Measurements from ENCODE around the gene ARL6IP5. TPM values are rescaled to one million over a fixed set of nuclear protein-coding genes. Genes with fewer than 3 reads are reported as not detected.

The ARL6IP5 gene
- total RNA-seq, 3 donors from 2014 or later (not counting 1 experiment from before 2014, with no cell fraction given), result 98.1 to 132 (median 105) TPM

DNA sequence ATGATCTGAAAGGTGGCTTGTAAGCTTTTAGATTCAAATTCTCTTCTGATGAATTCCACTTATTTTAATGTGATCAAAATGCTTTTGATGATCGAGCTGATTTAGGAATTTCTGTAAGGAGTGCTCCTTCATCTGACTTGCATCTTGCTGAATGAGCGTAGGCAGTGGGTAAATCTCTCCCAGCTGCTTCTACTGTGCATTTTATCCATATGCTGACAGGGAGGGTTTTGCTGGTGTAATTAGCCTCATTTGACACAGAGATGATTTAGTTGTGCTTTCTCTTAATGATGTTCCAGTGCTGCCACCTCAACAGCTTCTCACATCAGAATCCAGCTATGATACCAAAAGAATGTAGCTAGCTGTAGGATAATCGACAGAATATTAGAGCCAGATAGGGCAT lies 41.5 kb downstream of the ARL6IP5 start:
- intact Hi-C loops (cut with micrococcal nuclease), result no loop called here
- no peak overlapping the region for H3K27ac ChIP-seq (ENCODE audit: low read length)
- Mint-ChIP-seq H3K36me3 (no peaks in the 10 kb centered on the region), H3K4me1 (peaks cover 0 to 1% of the 10 kb centered on the region in 2 donors), H3K9me3 (no peaks in the 10 kb centered on the region), H3K27ac (no peak overlapping the region), H3K27me3 (ENCODE audit: low read depth in 2 of 2) (peaks cover 9 to 14% of the 10 kb centered on the region in 2 donors), H3K4me3 (no peak overlapping the region)
- no peak for DNase-seq
- no peak for ATAC-seq
- 97% methylated on average over 3 of the region's 3 CpGs for WGBS (ENCODE audit: insufficient coverage)
- no peaks in the 10 kb centered on the region for H3K27me3 ChIP-seq (ENCODE audit: control insufficient read depth, insufficient read depth, low read length)
- TF ChIP-seq, protein P1, sequence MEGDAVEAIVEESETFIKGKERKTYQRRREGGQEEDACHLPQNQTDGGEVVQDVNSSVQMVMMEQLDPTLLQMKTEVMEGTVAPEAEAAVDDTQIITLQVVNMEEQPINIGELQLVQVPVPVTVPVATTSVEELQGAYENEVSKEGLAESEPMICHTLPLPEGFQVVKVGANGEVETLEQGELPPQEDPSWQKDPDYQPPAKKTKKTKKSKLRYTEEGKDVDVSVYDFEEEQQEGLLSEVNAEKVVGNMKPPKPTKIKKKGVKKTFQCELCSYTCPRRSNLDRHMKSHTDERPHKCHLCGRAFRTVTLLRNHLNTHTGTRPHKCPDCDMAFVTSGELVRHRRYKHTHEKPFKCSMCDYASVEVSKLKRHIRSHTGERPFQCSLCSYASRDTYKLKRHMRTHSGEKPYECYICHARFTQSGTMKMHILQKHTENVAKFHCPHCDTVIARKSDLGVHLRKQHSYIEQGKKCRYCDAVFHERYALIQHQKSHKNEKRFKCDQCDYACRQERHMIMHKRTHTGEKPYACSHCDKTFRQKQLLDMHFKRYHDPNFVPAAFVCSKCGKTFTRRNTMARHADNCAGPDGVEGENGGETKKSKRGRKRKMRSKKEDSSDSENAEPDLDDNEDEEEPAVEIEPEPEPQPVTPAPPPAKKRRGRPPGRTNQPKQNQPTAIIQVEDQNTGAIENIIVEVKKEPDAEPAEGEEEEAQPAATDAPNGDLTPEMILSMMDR (IDR thresholded peaks at IDR 0.05), result no peak
- H3K9me3 ChIP-seq (ENCODE audit: control insufficient read depth, insufficient read depth, low read length), result no peaks in the 10 kb centered on the region
- H3K4me3 ChIP-seq (ENCODE audit: low read length), result no peak overlapping the region
- no peaks in the 10 kb centered on the region for H3K4me1 ChIP-seq (ENCODE audit: control insufficient read depth, insufficient read depth, low read length)
- H3K36me3 ChIP-seq (ENCODE audit: control insufficient read depth, insufficient read depth, low read length), result no peaks in the 10 kb centered on the region

DNA sequence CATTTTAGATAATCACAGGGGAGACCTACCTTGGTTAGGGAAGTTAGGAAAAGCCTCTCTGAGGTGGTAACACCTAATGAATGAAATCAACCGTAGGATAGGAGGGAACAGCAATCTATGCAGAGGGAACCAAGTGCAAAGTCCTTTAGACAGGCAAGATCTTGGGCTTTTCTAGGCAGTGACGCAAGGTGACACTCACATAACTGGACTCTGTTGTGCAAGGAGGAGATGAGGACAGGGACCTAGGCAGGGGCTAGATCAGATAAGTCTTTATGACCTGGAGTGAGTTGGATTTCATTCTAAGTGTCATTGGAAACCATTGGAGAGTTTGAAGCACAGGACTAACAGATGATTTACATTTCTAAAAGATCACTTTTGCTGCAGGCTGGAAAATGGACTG lies 42.3 kb downstream of the ARL6IP5 start:
- ATAC-seq, result no peak
- H3K9me3 Mint-ChIP-seq, result no peaks in the 10 kb centered on the region
- H3K4me1 Mint-ChIP-seq, result no peaks in the 10 kb centered on the region
- 86% methylated on average over 2 of the region's 2 CpGs for WGBS (ENCODE audit: insufficient coverage)
- H3K27ac Mint-ChIP-seq, result no peak overlapping the region
- H3K4me3 Mint-ChIP-seq, result no peak overlapping the region
- intact Hi-C loops (cut with micrococcal nuclease), result no loop called here
- Histone ChIP-seq H3K9me3 (ENCODE audit: control insufficient read depth, insufficient read depth, low read length) (no peaks in the 10 kb centered on the region), H3K36me3 (ENCODE audit: control insufficient read depth, insufficient read depth, low read length) (no peaks in the 10 kb centered on the region), H3K4me1 (ENCODE audit: control insufficient read depth, insufficient read depth, low read length) (no peaks in the 10 kb centered on the region), H3K4me3 (ENCODE audit: low read length) (no peak overlapping the region), H3K27me3 (ENCODE audit: control insufficient read depth, insufficient read depth, low read length) (no peaks in the 10 kb centered on the region), H3K27ac (ENCODE audit: low read length) (no peak overlapping the region)
- TF ChIP-seq, protein P1 (IDR thresholded peaks at IDR 0.05), result no peak
- DNase-seq, result no peak
- no peaks in the 10 kb centered on the region for H3K36me3 Mint-ChIP-seq
- peaks cover 9 to 14% of the 10 kb centered on the region in 2 donors for H3K27me3 Mint-ChIP-seq (ENCODE audit: low read depth in 2 of 2)

DNA sequence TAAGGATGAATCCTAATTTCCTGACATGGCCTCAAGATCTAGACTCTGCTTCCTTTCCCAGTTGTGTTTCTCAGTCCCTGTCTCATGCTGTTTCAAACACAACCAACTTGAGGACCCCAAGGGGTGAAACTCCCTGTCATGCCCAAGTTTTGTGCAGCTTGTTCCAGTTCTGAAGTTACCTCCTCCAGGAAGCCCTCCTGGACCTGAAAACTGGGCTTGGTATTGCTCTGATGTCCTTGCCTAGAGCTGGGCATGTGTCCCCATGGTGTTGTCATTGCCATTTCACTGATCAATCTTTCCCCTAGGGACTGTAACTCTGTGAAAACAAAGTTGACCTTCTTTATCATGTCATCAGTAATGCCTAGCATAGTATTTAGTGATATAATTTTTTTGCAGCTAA lies 43.8 kb downstream of the ARL6IP5 start:
- no peak overlapping the region for H3K27ac ChIP-seq (ENCODE audit: low read length)
- H3K36me3 ChIP-seq (ENCODE audit: control insufficient read depth, insufficient read depth, low read length), result no peaks in the 10 kb centered on the region
- H3K27me3 ChIP-seq (ENCODE audit: control insufficient read depth, insufficient read depth, low read length), result no peaks in the 10 kb centered on the region
- Mint-ChIP-seq H3K27me3 (ENCODE audit: low read depth in 2 of 2) (peaks cover 9 to 14% of the 10 kb centered on the region in 2 donors), H3K27ac (no peak overlapping the region), H3K4me1 (no peaks in the 10 kb centered on the region), H3K36me3 (no peaks in the 10 kb centered on the region), H3K4me3 (no peak overlapping the region), H3K9me3 (no peaks in the 10 kb centered on the region)
- ATAC-seq (no peak), DNase-seq (no peak)
- H3K9me3 ChIP-seq (ENCODE audit: control insufficient read depth, insufficient read depth, low read length), result no peaks in the 10 kb centered on the region
- no peak overlapping the region for H3K4me3 ChIP-seq (ENCODE audit: low read length)
- TF ChIP-seq, protein P1 (IDR thresholded peaks at IDR 0.05), result no peak
- H3K4me1 ChIP-seq (ENCODE audit: control insufficient read depth, insufficient read depth, low read length), result no peaks in the 10 kb centered on the region
- intact Hi-C loops (cut with micrococcal nuclease), result no loop called here

DNA sequence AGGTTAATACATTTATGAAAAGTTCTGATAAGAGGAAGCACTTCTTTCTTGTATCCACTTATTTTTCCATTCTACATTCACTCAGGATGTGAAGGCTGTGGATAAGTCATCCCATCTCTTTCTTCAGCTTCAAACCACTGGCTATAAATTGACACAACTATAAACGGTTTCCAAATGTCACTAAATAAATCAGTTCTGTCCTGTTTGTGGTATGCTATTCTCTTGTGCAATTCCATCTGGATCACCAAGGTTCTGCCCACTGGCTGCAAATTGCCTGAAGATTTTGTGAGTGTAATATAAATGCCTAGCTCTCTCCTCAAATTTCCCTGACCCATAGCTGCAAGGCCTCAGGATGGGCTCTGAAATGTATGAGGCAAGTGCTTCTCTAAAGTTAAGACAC lies 44.8 kb downstream of the ARL6IP5 start:
- no peaks in the 10 kb centered on the region for H3K4me1 ChIP-seq (ENCODE audit: control insufficient read depth, insufficient read depth, low read length)
- H3K27me3 ChIP-seq (ENCODE audit: control insufficient read depth, insufficient read depth, low read length), result no peaks in the 10 kb centered on the region
- Mint-ChIP-seq H3K4me1 (no peaks in the 10 kb centered on the region), H3K9me3 (no peaks in the 10 kb centered on the region), H3K36me3 (no peaks in the 10 kb centered on the region), H3K4me3 (no peak overlapping the region), H3K27ac (no peak overlapping the region), H3K27me3 (ENCODE audit: low read depth in 2 of 2) (peaks cover 11 to 14% of the 10 kb centered on the region in 2 donors)
- no peaks in the 10 kb centered on the region for H3K9me3 ChIP-seq (ENCODE audit: control insufficient read depth, insufficient read depth, low read length)
- ATAC-seq (no peak), DNase-seq (no peak)
- TF ChIP-seq, protein P1 (IDR thresholded peaks at IDR 0.05), result no peak
- intact Hi-C loops (cut with micrococcal nuclease), result no loop called here
- WGBS (ENCODE audit: insufficient coverage), result 17% methylated on average over 1 of the region's 1 CpG
- H3K36me3 ChIP-seq (ENCODE audit: control insufficient read depth, insufficient read depth, low read length), result no peaks in the 10 kb centered on the region
- no peak overlapping the region for H3K4me3 ChIP-seq (ENCODE audit: low read length)
- H3K27ac ChIP-seq (ENCODE audit: low read length), result no peak overlapping the region
